Transverse colon (tissue), 4 donors: ENCODE results near the gene CGREF1.

ENCODE experiments used
- CTCF ChIP-seq, 5 experiments: fragments of 200-600 bp in 3 of 5; fragments of 450-650 bp in 2 of 5; sonication (generic) in 3 of 5; IDR thresholded peaks; 1 replicate in 2 of 5; 2 replicates in 3 of 5; pipeline ENCODE4 v1.5.1; 2016 to 2017; ENCODE audit warnings: antibody characterized with exemption in 5 of 5, inconsistent platforms in 3 of 5, mild to moderate bottlenecking in 2 of 5, moderate library complexity in 1 of 5
- POLR2AphosphoS5 ChIP-seq, 3 donors: sonication (generic); formaldehyde crosslinking; IDR thresholded peaks; one replicate each; pipeline ENCODE4 v1.6.1; 2016; ENCODE audit warnings: antibody characterized with exemption in 3 of 3

GRCh38 chr2:27125104-27125503, 6.2 kb upstream of the CGREF1 start:
- no peak for TF ChIP-seq CTCF (IDR thresholded peaks at IDR 0.05)
- no peak for TF ChIP-seq POLR2AphosphoS5 (IDR thresholded peaks at IDR 0.05)
